Measurements from ENCODE around the gene GFPT2. TPM values are rescaled to one million over a fixed set of nuclear protein-coding genes. Genes with fewer than 3 reads are reported as not detected.

The GFPT2 gene
- total and polyA plus RNA-seq, 8 donors, result 5.2 to 17.6 (median 8.9) TPM

GRCh38 chr5:180345781-180346180 lies 7.4 kb downstream of the GFPT2 start:
- Histone ChIP-seq H3K27me3 (peaks cover 0 to 17% of the 10 kb centered on the region in 2 donors), H3K4me3 (no peak overlapping the region), H3K36me3 (no peaks in the 10 kb centered on the region), H3K4me1 (peaks cover 4 to 5% of the 10 kb centered on the region in 2 donors), H3K9me3 (no peaks in the 10 kb centered on the region), H3K27ac (no peak overlapping the region)
- no peak for TF ChIP-seq CTCF (IDR thresholded peaks at IDR 0.05)
- intact Hi-C loops (cut with DNase I), result no loop called here
- DNase-seq (peak in 1 of 4 donors; percentile 24), ATAC-seq (no peak)

- DNase-seq (peak in 2 of 4 donors; percentile 29 to 50), ATAC-seq (no peak)
- intact Hi-C loops (cut with DNase I), result no loop called here
- no peak overlapping the region for H3K27ac ChIP-seq
- H3K4me1 ChIP-seq, result peaks cover 4 to 5% of the 10 kb centered on the region in 2 donors
- H3K36me3 ChIP-seq, result no peaks in the 10 kb centered on the region
- TF ChIP-seq CTCF (IDR thresholded peaks at IDR 0.05), result no peak
- peaks cover 0 to 11% of the 10 kb centered on the region in 2 donors for H3K27me3 ChIP-seq
- H3K4me3 ChIP-seq, result no peak overlapping the region
- no peaks in the 10 kb centered on the region for H3K9me3 ChIP-seq
These were observed 8.0 kb downstream of the GFPT2 start for GRCh38 chr5:180345186-180345585.

- Histone ChIP-seq H3K27me3 (peaks cover 0 to 7% of the 10 kb centered on the region in 2 donors), H3K4me3 (no peak overlapping the region), H3K36me3 (no peaks in the 10 kb centered on the region), H3K9me3 (no peaks in the 10 kb centered on the region), H3K4me1 (peaks cover 4 to 5% of the 10 kb centered on the region in 2 donors), H3K27ac (no peak overlapping the region)
- peak in 1 of 4 donors; percentile 50 for DNase-seq
- intact Hi-C loops (cut with DNase I), result no loop called here
- no peak for ATAC-seq
- TF ChIP-seq CTCF (IDR thresholded peaks at IDR 0.05), result no peak
These were observed 8.5 kb downstream of the GFPT2 start for GRCh38 chr5:180344696-180344999.

GRCh38 chr5:180343831-180344695 lies 9.1 kb downstream of the GFPT2 start:
- Histone ChIP-seq H3K27ac (no peak overlapping the region), H3K9me3 (no peaks in the 10 kb centered on the region), H3K27me3 (peaks cover 0 to 7% of the 10 kb centered on the region in 2 donors), H3K4me3 (no peak overlapping the region), H3K4me1 (peaks cover 4 to 5% of the 10 kb centered on the region in 2 donors), H3K36me3 (no peaks in the 10 kb centered on the region)
- no peak for TF ChIP-seq CTCF (IDR thresholded peaks at IDR 0.05)
- intact Hi-C loops (cut with DNase I), result no loop called here
- ATAC-seq, result peak; percentile 53
- peak in 2 of 4 donors; percentile 28 to 31 for DNase-seq

- H3K9me3 ChIP-seq, result no peaks in the 10 kb centered on the region
- TF ChIP-seq CTCF (IDR thresholded peaks at IDR 0.05), result no peak
- H3K27me3 ChIP-seq, result peaks cover 0 to 7% of the 10 kb centered on the region in 2 donors
- no peaks in the 10 kb centered on the region for H3K36me3 ChIP-seq
- intact Hi-C loops (cut with DNase I), result no loop called here
- DNase-seq, result peak in 2 of 4 donors; percentile 31 to 60
- H3K4me3 ChIP-seq, result no peak overlapping the region
- peak; percentile 31 for ATAC-seq
- H3K4me1 ChIP-seq, result peaks cover 4 to 5% of the 10 kb centered on the region in 2 donors
- H3K27ac ChIP-seq, result no peak overlapping the region
These were observed 9.9 kb downstream of the GFPT2 start for GRCh38 chr5:180343110-180343830.
